Activated CD4-positive, alpha-beta T cell treated with anti-CD3 and anti-CD28 coated beads for 36 hours (primary cell): ENCODE data around the gene CAV3. TPM values are rescaled to one million over a fixed set of nuclear protein-coding genes. Genes with fewer than 3 reads are reported as not detected.

Experiments used
- ATAC-seq: fragments of 200-7000 bp; cut with Tn5 transposase; one replicate; pipeline ENCODE4 v1.10.0; 2021; ENCODE audit warnings: mild to moderate bottlenecking, moderate library complexity
- CTCF ChIA-PET: fragments of 350-600 bp; sonication (Branson Sonifier 250); formaldehyde crosslinking; loops from one replicate; lab custom pipeline; 2021; ENCODE audit warnings: antibody characterized with exemption; lab: Charles Lee
- POLR2A ChIA-PET: fragments of 350-600 bp; sonication (Branson Sonifier 250); formaldehyde crosslinking; loops from one replicate; lab custom pipeline; 2021; ENCODE audit warnings: antibody characterized with exemption, inconsistent platforms; lab: Charles Lee
- DNase-seq: peaks from one replicate; pipeline ENCODE4 v3.0.0-alpha.2; 2020
- H3K27ac Mint-ChIP-seq: one replicate; pipeline ENCODE4 v1.8.0; 2021; ENCODE audit warnings: mixed read lengths
- H3K27me3 Mint-ChIP-seq: one replicate; pipeline ENCODE4 v1.8.0; 2021; ENCODE audit warnings: mixed read lengths
- H3K36me3 Mint-ChIP-seq: one replicate; pipeline ENCODE4 v1.8.0; 2021; ENCODE audit warnings: low read depth, mixed read lengths
- H3K4me1 Mint-ChIP-seq: one replicate; pipeline ENCODE4 v1.8.0; 2021; ENCODE audit warnings: mixed read lengths
- H3K4me3 Mint-ChIP-seq: one replicate; pipeline ENCODE4 v1.8.0; 2021; ENCODE audit warnings: mild to moderate bottlenecking, moderate library complexity, mixed read lengths
- H3K9me3 Mint-ChIP-seq: one replicate; pipeline ENCODE4 v1.8.0; 2021; ENCODE audit warnings: low read depth, mixed read lengths
- intact Hi-C, 2 experiments: fragments of 100-400 bp; cut with DNase I in 1 of 2; cut with micrococcal nuclease in 1 of 2; formaldehyde crosslinking; loops; one replicate each; pipeline versions ENCODE4 v1.14.2 to v1.15.1; 2022 to 2024; cut with DNase I, micrococcal nuclease
- total RNA-seq, 2 experiments: library from RNA; stranded (reverse); gene quantifications; one replicate each; pipeline ENCODE4 v1.2.3, GENCODE V29; 2021

Gene CAV3
- total RNA-seq, 2 experiments from 2014 or later: not detected

DNA sequence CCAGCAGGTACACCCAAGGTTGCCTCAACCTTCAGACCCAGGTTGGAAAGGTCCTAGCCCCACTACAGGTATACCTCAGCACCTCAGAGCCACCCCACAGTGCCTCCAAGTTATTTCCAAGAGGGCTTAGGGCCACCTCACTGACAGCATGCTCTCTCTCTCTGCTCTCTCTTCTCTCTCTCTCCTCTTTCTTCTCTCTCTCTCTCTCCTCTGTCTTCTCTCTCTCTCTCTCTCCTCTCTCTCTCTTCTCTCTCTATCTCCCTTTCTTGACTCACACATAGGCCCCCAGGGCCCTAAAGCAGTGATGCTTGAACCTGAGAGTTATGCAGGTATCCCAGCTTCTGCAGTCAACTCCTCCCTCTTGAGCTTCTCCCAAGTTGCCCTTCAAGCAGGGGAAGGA is 4.2 kb downstream of the CAV3 start:
- no peak overlapping the region for H3K27ac Mint-ChIP-seq
- H3K27me3 Mint-ChIP-seq: peaks cover 9% of the 10 kb centered on the region
- CTCF ChIA-PET: no interaction called here
- POLR2A ChIA-PET: no interaction called here
- DNase-seq (no peak), ATAC-seq (no peak)
- no peaks in the 10 kb centered on the region for H3K36me3 Mint-ChIP-seq
- H3K4me3 Mint-ChIP-seq: no peak overlapping the region
- no peaks in the 10 kb centered on the region for H3K9me3 Mint-ChIP-seq
- H3K4me1 Mint-ChIP-seq: no peaks in the 10 kb centered on the region
- intact Hi-C loops: no loop called here

DNA sequence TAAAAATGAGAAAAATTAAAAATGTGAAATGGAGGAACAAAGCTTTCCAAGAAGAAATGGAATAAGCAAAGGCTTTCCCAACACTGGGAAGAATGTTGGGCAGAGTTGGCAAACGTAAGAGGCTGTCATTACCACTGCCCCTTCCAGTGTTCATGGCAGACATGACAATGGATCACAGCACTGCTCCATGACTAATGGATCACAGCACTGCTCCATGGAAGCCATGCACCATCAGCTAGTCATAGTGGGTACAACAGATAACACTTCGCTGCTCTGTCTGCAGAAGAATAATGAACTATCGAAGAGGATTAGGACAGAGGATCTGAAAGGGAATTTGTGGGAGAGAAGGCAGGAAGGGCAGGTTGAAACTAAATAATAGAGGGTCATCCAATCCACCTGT is 5.0 kb downstream of the CAV3 start:
- Mint-ChIP-seq H3K4me3 (no peak overlapping the region), H3K36me3 (no peaks in the 10 kb centered on the region), H3K4me1 (no peaks in the 10 kb centered on the region), H3K27me3 (peaks cover 9% of the 10 kb centered on the region), H3K27ac (no peak overlapping the region), H3K9me3 (no peaks in the 10 kb centered on the region)
- intact Hi-C loops: no loop called here
- DNase-seq: no peak
- ChIA-PET CTCF (interaction anchor here (1.0 kb wide), 1 partner anchor 31 kb away, joined by 4 read pairs; the partner anchor contains the start of gene OXTR), POLR2A (no interaction called here)
- ATAC-seq: no peak

DNA sequence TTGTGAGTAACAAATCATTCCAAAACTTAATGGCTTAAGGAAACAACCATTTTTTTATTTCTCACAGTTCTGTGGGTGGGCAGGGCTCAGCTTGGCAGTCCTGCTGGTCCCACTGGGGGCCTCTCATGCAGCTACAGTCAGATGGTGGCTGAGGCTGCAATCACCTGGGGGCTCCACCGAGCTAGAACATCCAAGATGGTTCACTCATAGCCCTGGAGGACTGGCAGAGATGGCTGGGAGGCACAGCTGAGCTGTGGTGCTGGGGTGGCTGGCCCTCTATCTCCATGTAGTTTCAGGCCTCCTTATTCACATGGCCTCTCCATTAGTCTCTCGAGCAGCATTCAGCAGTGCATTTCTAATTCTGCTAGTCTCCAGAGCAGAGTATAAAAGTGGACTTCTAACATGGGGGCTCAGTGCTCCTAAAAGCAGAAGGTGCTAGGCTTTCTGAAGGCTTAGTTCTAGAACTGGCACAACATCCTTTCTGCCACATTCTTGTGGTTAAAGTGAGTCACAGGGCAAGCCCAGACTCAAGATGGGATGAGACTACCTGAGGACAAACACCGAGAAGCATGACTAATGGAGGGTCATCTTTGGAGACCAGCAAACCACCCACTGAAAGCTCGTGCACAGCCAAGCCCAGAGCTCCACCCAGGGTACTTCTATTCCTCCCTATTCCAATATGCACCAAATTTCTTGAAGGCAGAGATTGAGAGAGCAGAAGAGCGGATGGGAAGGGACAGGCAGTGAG is 6.3 kb downstream of the CAV3 start:
- DNase-seq (peak; percentile 11), ATAC-seq (peak; percentile 88)
- H3K4me3 Mint-ChIP-seq: no peak overlapping the region
- ChIA-PET POLR2A (no interaction called here), CTCF (interaction anchor here (1.0 kb wide), 1 partner anchor 30 kb away, joined by 3 read pairs; the partner anchor contains the start of gene OXTR)
- H3K4me1 Mint-ChIP-seq: no peaks in the 10 kb centered on the region
- no peaks in the 10 kb centered on the region for H3K9me3 Mint-ChIP-seq
- H3K27me3 Mint-ChIP-seq: peaks cover 9% of the 10 kb centered on the region
- no peak overlapping the region for H3K27ac Mint-ChIP-seq
- H3K36me3 Mint-ChIP-seq: no peaks in the 10 kb centered on the region
- intact Hi-C loops: no loop called here

DNA sequence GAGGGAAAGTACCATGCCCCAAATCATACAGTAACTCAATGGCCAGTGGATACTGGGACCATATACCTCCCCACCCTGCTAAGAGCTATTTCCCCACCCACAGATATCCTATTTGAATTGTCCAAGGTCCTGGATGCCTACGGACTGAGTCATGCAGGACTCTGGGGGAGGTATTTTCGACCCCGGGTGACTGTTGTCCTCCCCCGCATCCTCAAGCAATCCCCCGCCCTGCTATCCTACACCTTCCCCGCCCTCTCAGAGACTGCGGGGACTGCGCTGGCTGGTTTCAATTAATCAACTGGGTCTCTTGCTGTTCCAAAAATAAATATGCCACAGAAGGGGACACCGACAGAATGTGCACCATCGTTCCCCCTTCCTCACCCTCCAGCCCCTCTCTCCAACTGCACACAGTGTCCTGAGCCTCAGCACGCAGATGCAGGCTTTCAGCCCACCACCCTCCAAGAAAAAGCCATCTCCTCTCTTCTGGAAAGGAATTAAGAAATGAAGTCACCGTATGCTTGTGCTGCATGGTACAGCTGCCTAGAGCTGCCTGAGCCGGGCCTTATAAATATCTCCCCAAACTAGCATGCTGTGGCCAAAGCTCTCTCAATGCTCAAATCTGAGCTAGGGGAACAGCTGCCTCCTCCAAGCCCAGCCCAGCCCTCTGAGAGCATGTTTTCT is 8.1 kb downstream of the CAV3 start:
- peaks cover 9% of the 10 kb centered on the region for H3K27me3 Mint-ChIP-seq
- ATAC-seq: no peak
- H3K36me3 Mint-ChIP-seq: no peaks in the 10 kb centered on the region
- ChIA-PET CTCF (interaction anchor here (0.9 kb wide), 1 partner anchor 28 kb away, joined by 4 read pairs; the partner anchor contains the start of gene OXTR), POLR2A (no interaction called here)
- no peak for DNase-seq
- H3K27ac Mint-ChIP-seq: no peak overlapping the region
- intact Hi-C loops: no loop called here
- no peaks in the 10 kb centered on the region for H3K4me1 Mint-ChIP-seq
- H3K9me3 Mint-ChIP-seq: no peaks in the 10 kb centered on the region
- no peak overlapping the region for H3K4me3 Mint-ChIP-seq

DNA sequence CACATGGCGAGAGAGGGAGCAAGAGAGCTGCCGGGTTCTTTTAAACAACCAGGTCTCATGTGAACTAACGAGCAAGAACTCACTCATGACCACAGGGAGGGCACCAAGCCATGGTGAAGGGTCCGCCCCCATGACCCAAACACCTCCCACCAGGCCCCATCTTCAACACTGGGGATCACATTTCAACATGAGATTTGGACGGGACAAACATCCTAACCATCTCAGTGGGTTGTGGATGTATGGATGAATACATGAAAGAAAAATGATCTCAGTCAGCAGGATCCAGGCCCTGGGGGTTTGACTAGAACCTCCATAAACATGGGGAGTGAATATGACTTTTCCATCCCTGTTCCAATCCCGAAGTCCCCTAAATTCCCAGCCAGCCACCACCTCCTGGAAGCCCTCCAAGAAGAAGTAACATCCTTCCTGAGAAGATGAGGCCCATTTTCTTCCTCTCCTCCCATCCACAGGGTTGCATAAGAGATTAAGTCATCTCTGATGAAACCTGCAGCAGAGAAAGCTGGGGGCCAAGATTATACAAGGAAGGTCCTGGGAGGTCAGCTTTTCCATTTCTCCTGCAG is 9.5 kb downstream of the CAV3 start:
- intact Hi-C loops: no loop called here
- CTCF ChIA-PET: no interaction called here
- Mint-ChIP-seq H3K4me3 (no peak overlapping the region), H3K36me3 (no peaks in the 10 kb centered on the region), H3K4me1 (no peaks in the 10 kb centered on the region), H3K27ac (no peak overlapping the region), H3K27me3 (peaks cover 6% of the 10 kb centered on the region), H3K9me3 (no peaks in the 10 kb centered on the region)
- DNase-seq (no peak), ATAC-seq (no peak)
- POLR2A ChIA-PET: no interaction called here

DNA sequence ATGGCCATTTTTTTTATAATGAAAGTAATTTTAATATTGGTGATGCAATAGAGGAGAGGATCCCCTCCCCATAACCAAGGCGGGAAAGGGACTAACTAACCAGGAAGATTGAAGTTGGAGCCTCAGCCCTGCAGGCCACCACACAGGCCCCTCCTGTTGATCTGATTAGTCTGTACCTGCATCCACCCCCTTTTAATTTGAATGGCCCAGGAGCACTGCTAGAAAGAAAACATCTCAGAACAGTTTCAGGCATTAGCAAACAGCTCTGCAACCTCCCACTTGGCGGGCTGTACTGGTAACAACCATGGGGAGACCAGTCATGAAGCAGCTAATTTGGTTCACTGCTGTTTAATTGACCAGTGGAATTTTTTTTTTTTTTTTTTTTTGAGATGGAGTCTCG is 10.3 kb downstream of the CAV3 start:
- intact Hi-C loops: no loop called here
- H3K27ac Mint-ChIP-seq: no peak overlapping the region
- DNase-seq: no peak
- no peaks in the 10 kb centered on the region for H3K36me3 Mint-ChIP-seq
- POLR2A ChIA-PET: no interaction called here
- ATAC-seq: no peak
- no peaks in the 10 kb centered on the region for H3K9me3 Mint-ChIP-seq
- CTCF ChIA-PET: no interaction called here
- no peaks in the 10 kb centered on the region for H3K4me1 Mint-ChIP-seq
- H3K27me3 Mint-ChIP-seq: peaks cover 6% of the 10 kb centered on the region
- H3K4me3 Mint-ChIP-seq: no peak overlapping the region

DNA sequence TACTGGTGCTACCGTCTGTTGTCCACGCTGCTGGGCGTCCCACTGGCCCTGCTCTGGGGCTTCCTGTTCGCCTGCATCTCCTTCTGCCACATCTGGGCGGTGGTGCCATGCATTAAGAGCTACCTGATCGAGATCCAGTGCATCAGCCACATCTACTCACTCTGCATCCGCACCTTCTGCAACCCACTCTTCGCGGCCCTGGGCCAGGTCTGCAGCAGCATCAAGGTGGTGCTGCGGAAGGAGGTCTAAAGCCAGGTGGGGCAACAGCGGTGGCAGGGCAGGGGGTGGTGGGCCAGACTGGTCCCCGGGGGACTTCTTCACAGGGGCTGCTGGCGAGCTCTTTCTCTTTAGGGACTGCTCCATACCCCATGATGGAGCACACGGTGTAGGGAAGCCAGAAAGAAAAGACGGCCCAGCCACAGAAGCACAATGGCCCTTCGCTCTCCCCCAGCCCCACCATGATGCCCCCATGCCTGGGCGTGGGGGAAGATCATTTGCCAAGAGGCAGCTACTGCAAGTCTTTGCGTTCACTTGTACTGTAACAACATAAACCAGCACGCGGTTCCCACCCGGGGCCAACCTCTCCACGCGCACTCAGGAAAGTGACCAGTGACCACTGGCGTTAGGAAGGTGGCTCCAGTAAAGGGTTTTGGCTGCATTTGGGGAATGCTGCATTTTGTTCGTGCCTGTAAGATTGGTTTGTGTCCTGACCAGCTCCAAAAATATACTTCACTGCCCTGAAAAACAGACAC is 12.2 kb downstream of the CAV3 start:
- H3K27me3 Mint-ChIP-seq: peaks cover 6% of the 10 kb centered on the region
- POLR2A ChIA-PET: no interaction called here
- CTCF ChIA-PET: interaction anchor here (0.9 kb wide), 1 partner anchor 23 kb away, joined by 6 read pairs; the partner anchor contains the start of gene OXTR
- DNase-seq (no peak), ATAC-seq (no peak)
- intact Hi-C loops: no loop called here
- H3K9me3 Mint-ChIP-seq: no peaks in the 10 kb centered on the region
- H3K4me1 Mint-ChIP-seq: no peaks in the 10 kb centered on the region
- no peak overlapping the region for H3K4me3 Mint-ChIP-seq
- no peaks in the 10 kb centered on the region for H3K36me3 Mint-ChIP-seq
- no peak overlapping the region for H3K27ac Mint-ChIP-seq

DNA sequence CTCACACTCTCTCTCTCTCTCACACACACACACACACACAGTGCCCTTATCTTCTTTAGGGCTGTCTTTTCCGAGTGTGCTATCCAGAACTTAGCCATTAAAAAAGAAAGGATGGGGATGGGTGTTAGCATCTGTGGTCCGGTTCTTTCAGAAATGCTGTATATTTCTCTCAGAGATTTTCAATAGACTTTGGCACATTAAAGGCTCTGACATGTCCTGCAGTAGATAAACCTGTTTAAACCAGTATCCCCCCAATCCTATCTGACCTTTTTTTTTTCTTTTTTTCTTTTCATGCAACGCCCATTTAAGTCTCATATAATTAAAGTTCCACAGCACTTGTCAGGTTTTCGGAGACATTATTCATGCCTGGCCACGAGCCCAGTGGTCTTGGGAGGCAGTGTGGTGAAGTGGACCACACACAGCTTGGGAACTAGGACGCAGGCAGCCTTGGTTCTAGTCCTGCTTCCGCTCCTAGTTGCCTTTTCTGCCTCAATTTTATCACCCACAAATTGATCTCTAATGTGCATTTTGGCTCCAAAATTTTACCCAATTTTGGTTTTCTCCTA is 13.3 kb downstream of the CAV3 start:
- no peak for DNase-seq
- no peak for ATAC-seq
- Mint-ChIP-seq H3K27me3 (peaks cover 2% of the 10 kb centered on the region), H3K4me1 (no peaks in the 10 kb centered on the region), H3K36me3 (no peaks in the 10 kb centered on the region), H3K27ac (no peak overlapping the region), H3K4me3 (no peak overlapping the region), H3K9me3 (no peaks in the 10 kb centered on the region)
- intact Hi-C loops: no loop called here
- ChIA-PET CTCF (no interaction called here), POLR2A (no interaction called here)

DNA sequence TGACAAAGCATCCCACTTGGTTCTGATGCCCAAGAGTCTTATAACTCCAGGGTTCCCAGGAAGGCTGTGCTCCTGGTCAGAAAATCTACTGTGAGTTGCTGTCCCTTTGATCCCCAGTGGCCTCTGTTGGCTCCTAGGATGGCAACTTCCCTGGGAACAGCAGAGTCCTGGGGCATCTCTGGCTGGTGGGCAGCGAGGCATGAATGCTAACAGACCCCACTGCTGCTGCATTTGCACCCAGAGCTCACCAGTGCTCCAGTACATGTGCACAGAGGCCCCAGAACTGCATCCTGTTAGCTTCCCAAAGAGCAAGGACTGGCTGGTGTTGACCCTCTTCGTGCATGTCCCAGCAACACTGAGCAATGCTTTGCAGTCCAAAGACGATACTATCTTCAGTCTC is 15.7 kb downstream of the CAV3 start:
- H3K4me1 Mint-ChIP-seq: no peaks in the 10 kb centered on the region
- H3K4me3 Mint-ChIP-seq: no peak overlapping the region
- DNase-seq (no peak), ATAC-seq (no peak)
- no peaks in the 10 kb centered on the region for H3K36me3 Mint-ChIP-seq
- intact Hi-C loops: no loop called here
- H3K9me3 Mint-ChIP-seq: no peaks in the 10 kb centered on the region
- ChIA-PET POLR2A (no interaction called here), CTCF (no interaction called here)
- H3K27me3 Mint-ChIP-seq: no peaks in the 10 kb centered on the region
- no peak overlapping the region for H3K27ac Mint-ChIP-seq

DNA sequence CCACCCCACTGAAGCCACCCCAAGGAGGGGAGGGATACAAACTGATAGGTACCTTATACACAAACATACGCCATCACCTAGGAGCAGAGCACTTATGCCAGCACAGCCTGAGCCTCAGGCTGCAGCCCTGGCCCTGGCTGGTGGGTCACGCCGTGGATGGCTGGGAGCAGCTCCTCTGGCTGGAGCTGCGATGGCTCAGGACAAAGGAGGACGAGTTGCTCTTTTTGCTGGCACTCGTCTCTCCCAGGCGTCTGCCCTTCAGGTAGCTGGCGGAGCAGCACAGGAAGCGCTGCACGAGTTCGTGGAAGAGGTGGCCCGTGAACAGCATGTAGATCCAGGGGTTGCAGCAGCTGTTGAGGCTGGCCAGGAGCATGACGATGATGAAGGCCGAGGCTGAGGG is 19.2 kb downstream of the CAV3 start:
- no peaks in the 10 kb centered on the region for H3K27me3 Mint-ChIP-seq
- CTCF ChIA-PET: interaction anchor here (1.2 kb wide), 1 partner anchor 21 kb away, joined by 3 read pairs; no protein-coding TSS in a partner anchor
- no peak overlapping the region for H3K4me3 Mint-ChIP-seq
- DNase-seq (no peak), ATAC-seq (no peak)
- POLR2A ChIA-PET: no interaction called here
- H3K4me1 Mint-ChIP-seq: no peaks in the 10 kb centered on the region
- intact Hi-C loops: no loop called here
- H3K9me3 Mint-ChIP-seq: no peaks in the 10 kb centered on the region
- no peaks in the 10 kb centered on the region for H3K36me3 Mint-ChIP-seq
- no peak overlapping the region for H3K27ac Mint-ChIP-seq

DNA sequence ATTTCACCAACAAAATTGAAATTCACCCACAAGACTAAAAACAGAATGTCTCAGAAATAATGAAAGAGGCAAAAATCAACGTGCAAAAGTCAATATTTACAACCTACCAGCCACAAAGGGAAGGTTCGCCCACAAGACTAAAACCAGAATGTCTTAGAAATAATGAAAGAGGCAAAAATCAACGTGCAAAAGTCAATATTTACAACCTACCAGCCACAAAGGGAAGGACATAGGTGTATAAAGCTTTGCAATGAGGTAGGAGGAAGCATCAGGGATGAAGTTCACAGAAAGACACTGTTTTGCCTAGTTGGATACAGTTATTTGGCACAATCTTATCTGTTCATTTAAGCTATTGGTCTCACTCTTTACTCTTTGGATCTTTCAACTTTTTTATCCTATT is 21.5 kb downstream of the CAV3 start:
- CTCF ChIA-PET: no interaction called here
- no peak for DNase-seq
- no peaks in the 10 kb centered on the region for H3K4me1 Mint-ChIP-seq
- peaks cover 2% of the 10 kb centered on the region for H3K27me3 Mint-ChIP-seq
- H3K4me3 Mint-ChIP-seq: no peak overlapping the region
- intact Hi-C loops: no loop called here
- POLR2A ChIA-PET: no interaction called here
- no peaks in the 10 kb centered on the region for H3K36me3 Mint-ChIP-seq
- no peak for ATAC-seq
- H3K27ac Mint-ChIP-seq: no peak overlapping the region
- H3K9me3 Mint-ChIP-seq: no peaks in the 10 kb centered on the region
